ENCODE results near the gene GIT1.
A peak's percentile ranks its signal among the peaks of the same experiment; 100 is the strongest.
"Not testable (repeated sequence)": the region's sequence is repeated elsewhere in the genome, so short reads cannot be mapped to it uniquely, and the experiment has no call there.

The GIT1 gene

GRCh38 chr17:29568331-29569244 lies 20.9 kb downstream of the GIT1 start, which contains the start of gene TP53I13:
Gene TP53I13 (plus strand): TSS chr17:29568701. CDS start chr17:29568759, 58 bp downstream.
- peak; percentile 78 to 93 for DNase-seq (ENCODE audit: low read depth in 2 of 2)

DNA sequence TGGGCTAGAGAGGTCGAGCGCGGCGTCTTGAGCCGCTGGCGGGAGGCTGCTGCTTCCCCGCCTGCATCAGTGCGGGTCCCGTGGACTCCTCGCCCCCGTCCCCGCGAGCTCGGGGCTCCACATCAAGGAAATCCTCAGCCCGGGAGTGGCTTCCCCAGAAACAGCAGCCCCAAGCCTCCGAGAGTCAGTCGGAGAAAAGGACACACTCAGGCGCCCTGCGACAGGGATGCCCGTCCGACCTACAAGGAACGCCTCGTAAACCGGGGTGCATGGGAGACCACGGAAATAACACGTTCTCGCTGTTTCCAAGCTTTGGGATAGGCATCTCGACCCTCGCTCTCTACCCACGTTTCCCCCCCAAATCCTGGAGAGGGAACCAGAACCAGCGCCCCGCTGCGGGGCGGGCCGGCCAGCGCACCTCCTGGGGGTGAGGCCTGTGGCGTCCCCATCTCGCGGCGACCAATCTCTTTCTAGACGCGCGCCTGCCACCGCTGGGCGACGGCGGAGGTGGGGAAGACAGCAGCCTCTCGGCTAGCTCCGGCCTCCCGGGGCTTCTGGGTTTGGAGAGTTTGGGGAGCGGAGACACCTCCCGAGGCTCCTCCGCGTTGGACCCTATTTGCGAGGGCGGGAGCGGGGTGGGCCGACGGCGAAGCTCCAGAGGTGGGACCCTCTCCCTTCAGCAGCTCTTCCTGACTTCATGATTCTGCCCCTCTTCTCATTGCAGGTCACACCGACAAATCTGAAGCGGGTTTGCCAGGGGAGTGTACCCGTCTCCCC lies 21.7 kb downstream of the GIT1 start:
- DNase-seq (ENCODE audit: low read depth in 2 of 2), result peak; percentile 49 to 66

DNA sequence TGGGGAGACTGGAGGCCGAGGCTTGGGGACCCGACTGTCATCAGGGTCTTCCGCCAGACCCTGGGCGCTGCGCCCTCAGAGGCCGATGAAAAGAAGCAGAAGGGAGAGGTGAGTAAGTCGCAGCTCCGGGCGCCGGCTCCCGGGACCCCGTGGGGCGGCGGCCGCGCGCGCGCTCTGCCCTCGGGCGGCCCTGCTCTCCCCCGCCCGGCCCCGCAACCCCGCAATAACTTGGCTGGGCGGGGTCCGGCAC lies 22.2 kb downstream of the GIT1 start:
- no peak for DNase-seq (ENCODE audit: low read depth in 2 of 2)

- DNase-seq (ENCODE audit: low read depth in 2 of 2), result no peak
Observed at GRCh38 chr17:29566473-29567303, 22.8 kb downstream of the GIT1 start, which contains the start of gene ABHD15. Gene ABHD15 (minus strand): TSS chr17:29567037. CDS start chr17:29566966, 71 bp downstream.

- DNase-seq (ENCODE audit: low read depth in 2 of 2), result no peak
Observed at GRCh38 chr17:29565643-29566472, 23.6 kb downstream of the GIT1 start.

DNA sequence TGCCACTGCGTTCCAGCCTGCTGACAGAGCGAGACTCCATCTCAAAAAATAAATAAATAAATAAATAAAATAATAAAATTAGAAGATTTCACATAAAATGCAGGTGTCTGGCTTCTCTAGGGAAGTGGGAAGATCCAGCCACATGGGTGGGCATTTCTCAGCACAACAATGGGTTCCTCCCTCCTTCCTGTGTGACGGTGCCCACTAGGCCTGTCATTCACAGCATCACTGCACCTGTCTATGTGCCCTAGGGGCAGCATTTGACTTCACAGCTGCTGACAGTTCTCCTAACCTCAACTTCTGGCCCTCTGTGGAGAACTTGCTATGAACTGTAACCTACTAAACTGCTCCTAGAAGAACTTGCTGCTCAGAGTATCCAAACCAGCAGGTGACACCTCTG lies 25.6 kb downstream of the GIT1 start:
- no peak for DNase-seq (ENCODE audit: low read depth in 2 of 2)

DNA sequence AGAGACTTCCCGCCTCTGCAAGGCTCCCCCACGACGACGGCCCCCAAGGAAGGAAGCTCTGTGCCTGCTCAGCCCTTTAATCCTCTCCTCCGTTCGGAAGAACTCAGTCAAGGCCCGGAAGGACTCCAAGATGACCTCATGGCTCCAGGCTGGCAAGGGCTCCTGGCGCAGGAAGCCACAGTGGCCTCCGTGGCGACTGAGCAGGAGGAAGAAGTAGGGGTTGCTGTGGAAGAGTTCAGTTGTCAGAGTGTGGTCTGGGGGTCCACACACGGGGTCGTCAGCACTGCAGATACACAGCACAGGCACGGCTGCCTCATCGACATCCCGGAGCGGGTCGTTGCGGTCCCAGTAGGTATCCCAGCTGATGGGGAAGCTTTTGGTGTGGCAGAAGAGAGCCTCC lies 26.8 kb downstream of the GIT1 start:
- no peak for DNase-seq (ENCODE audit: low read depth in 2 of 2)

GRCh38 chr17:29561554-29562517 lies 27.6 kb downstream of the GIT1 start:
- no peak for DNase-seq (ENCODE audit: low read depth in 2 of 2)

- DNase-seq (ENCODE audit: low read depth in 2 of 2), result no peak
Observed at GRCh38 chr17:29560316-29560715, 29.1 kb downstream of the GIT1 start.

GRCh38 chr17:29559640-29560039 lies 29.8 kb downstream of the GIT1 start:
- no peak for DNase-seq (ENCODE audit: low read depth in 2 of 2)

GRCh38 chr17:29558139-29558538 lies 31.3 kb downstream of the GIT1 start:
- DNase-seq (ENCODE audit: low read depth in 2 of 2), result not testable (repeated sequence)

DNA sequence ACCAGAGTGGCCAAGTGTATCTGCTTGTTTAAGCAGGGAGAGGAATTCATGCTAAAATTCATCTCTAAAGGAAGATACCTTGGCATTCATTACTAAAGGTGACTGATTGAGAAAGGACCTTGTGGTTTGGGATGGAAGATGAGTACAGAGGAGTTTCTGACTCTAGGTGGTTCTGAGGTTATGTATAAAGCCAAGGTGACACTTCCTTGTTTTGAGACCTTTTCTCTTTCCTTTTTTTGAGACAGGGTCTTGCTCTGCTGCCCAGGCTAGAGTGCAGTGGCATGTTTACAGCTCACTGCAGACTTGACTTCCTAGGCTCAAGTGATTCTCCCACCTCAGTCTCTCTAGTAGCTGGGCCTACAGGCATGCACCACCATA lies 31.7 kb downstream of the GIT1 start:
- no peak for DNase-seq (ENCODE audit: low read depth in 2 of 2)

DNA sequence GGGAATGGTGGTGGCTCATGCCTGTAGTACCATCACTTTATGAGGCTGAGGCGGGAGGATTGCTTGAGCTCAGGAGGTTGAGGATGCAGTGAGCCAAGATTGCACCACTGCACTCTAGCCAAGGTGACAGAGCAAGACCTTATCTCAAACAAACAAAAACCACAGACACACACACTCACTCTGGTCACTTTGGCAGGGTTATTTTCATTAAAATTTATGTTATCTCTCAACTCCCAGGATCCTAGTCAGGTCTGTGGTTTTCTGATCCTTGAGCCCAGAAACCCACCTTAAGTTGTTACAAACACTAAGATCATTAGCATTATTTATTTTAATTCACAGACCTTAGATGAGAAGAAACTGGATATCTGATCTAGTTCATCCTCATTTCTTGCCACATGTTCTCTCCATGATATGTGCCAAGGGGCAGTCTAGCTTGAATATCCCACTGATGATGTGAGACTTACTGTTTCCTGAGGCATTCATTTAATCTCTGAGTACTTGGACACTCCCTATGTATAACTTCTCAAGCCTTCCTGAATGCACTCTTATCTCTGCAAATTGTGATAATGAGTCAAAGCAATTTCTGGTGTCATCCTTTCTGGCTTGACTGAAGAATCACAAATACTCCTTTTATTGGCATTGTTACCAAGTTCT lies 32.2 kb downstream of the GIT1 start:
- no peak for DNase-seq (ENCODE audit: low read depth in 2 of 2)

DNA sequence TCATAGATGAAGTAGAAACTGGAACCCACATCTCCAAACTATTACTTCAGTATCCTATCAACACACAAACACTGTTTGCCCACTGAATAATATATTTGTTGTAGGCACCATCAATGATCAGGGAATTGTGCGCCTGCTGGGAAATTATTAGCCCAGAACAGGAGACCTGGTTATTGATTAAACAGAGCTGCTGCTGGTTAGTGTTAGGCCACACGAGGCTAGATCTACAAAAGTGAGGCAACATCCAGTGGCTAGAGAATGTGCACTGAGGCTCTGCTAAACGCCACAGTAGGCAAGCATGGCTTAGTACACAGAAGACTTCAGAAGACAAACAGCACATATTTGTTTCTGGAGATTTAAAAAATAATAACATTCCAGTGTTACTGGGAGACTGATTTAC lies 33.6 kb downstream of the GIT1 start:
- no peak for DNase-seq (ENCODE audit: low read depth in 2 of 2)

- DNase-seq (ENCODE audit: low read depth in 2 of 2), result no peak
Observed at GRCh38 chr17:29549177-29549923, 40.1 kb downstream of the GIT1 start.

DNA sequence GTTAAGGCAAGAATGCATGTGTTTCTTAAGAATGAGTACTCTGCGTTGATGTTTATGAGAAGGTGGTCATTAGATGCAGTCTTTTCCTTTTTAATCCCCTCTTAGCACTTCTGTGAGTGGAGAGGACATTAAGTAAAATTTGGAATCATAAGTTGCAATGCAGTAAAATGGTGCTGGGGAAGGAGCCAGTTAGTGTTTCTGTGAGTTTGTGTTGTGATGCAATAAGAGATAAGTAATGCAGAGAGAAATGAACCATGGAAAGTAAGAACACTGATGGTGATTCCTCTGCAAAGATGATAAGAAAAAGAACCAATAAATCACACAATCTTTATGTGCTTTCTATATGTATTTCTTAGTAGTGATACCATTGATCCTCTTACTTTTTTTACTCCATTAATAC lies 42.6 kb downstream of the GIT1 start:
- no peak for DNase-seq (ENCODE audit: low read depth in 2 of 2)

DNA sequence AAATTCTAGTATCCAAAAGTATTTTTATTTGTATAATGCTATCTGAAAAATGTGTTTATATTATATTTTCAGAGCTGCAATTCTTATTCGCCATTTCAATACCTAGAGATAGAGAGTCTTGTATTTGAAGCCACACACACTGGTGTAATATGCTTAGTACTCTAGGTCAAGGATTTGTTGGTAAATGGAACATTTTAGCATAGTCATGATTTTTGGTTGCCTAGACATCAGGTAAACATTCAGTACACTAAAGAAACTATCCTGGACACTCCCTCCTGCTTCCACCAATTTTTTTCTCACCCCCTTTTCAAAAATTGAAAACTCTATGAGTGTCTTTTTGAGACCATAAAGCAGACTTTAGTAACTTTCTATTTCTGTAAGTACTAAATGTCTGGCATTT lies 43.4 kb downstream of the GIT1 start:
- DNase-seq (ENCODE audit: low read depth in 2 of 2), result no peak

DNA sequence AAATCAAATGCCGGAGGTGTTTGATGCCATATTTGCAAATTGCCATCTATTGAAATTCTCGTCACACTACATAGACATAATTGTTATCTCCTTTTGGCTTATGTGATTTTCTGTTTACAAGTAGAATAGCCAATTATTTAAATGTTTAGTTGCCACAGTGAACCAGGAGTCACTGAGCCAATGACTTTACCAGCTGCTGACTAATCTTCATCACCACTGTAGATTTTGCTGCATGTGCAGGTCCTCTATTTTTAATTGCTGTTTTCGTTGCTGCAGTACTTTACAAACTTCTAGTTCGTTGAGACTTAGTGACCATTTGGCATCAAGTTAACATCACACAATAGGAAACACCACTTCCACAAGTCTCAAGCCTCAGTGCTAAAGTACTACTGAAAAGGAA lies 45.4 kb downstream of the GIT1 start:
- DNase-seq (ENCODE audit: low read depth in 2 of 2), result no peak

- DNase-seq (ENCODE audit: low read depth in 2 of 2), result no peak
Observed at GRCh38 chr17:29533976-29534375, 55.5 kb downstream of the GIT1 start.
